H1 (cell line): ENCODE data around the gene RGS6. TPM values are rescaled to one million over a fixed set of nuclear protein-coding genes. Genes with fewer than 3 reads are reported as not detected.

ENCODE experiments used
- CTCF ChIA-PET: fragments of 300-600 bp; sonication (Branson Sonifier 250); formaldehyde crosslinking; loops from one replicate; lab custom pipeline; 2021; ENCODE audit not compliant: partially characterized antibody; lab: Charles Lee
- POLR2A ChIA-PET: fragments of 300-600 bp; sonication (Branson Sonifier 250); formaldehyde crosslinking; loops from one replicate; lab custom pipeline; 2021; ENCODE audit warnings: inconsistent platforms; ENCODE audit not compliant: partially characterized antibody; lab: Charles Lee
- DNase-seq, 2 experiments: peaks; one replicate each; pipeline versions ENCODE4 v3.0.0 to v3.0.0-alpha.2; 2010 to 2022; ENCODE audit warnings: low spot score in 2 of 2, low read depth in 1 of 2, mixed read lengths in 1 of 2
- FAIRE-seq: peaks from 2 replicates; lab custom pipeline; 2011; peaks lifted over from hg19 to GRCh38; lab: Jason Lieb, UNC
- H2AFZ ChIP-seq: 2 replicates; pipeline ENCODE4 v1.8.1; 2012; ENCODE audit warnings: low read length, inconsistent platforms
- H2AK5ac ChIP-seq: 2 replicates; pipeline ENCODE4 v1.6.1; 2013; ENCODE audit warnings: low read depth, low read length
- H2BK120ac ChIP-seq: replicated peaks from 2 replicates; pipeline ENCODE3; 2013; ENCODE audit warnings: low read depth, low read length, inconsistent platforms
- H2BK12ac ChIP-seq: 2 replicates; pipeline ENCODE4 v1.6.1; 2013; ENCODE audit warnings: low read depth, low read length
- H2BK15ac ChIP-seq: 2 replicates; pipeline ENCODE4 v1.6.1; 2013; ENCODE audit warnings: low read length
- H2BK20ac ChIP-seq: 2 replicates; pipeline ENCODE4 v1.6.1; 2013; ENCODE audit warnings: low read length
- H2BK5ac ChIP-seq: 2 replicates; pipeline ENCODE4 v1.6.1; 2013; ENCODE audit warnings: low read depth, low read length
- H3K14ac ChIP-seq: 2 replicates; pipeline ENCODE4 v1.6.1; 2013; ENCODE audit warnings: inconsistent platforms; ENCODE audit not compliant: insufficient read length
- H3K18ac ChIP-seq: 2 replicates; pipeline ENCODE4 v1.6.1; 2013; ENCODE audit warnings: low read length; ENCODE audit errors: extremely low read depth
- H3K23ac ChIP-seq: 2 replicates; pipeline ENCODE4 v1.6.1; 2013; ENCODE audit warnings: inconsistent platforms; ENCODE audit not compliant: insufficient read length
- H3K23me2 ChIP-seq: 2 replicates; pipeline ENCODE4 v1.6.1; 2013; ENCODE audit warnings: low read depth, low read length
- H3K27ac ChIP-seq: 2 replicates; pipeline ENCODE4 v1.6.1; 2011; ENCODE audit warnings: low read depth, low read length, inconsistent platforms
- H3K27me3 ChIP-seq, 4 experiments: replicated peaks in 1 of 4; 1 replicate in 1 of 4; 2 replicates in 3 of 4; pipeline versions ENCODE4 v1.6.1 to v1.8.1; 2011 to 2013; ENCODE audit warnings: low read length in 3 of 4, mild to moderate bottlenecking in 3 of 4, inconsistent platforms in 2 of 4, mixed read lengths in 2 of 4, moderate library complexity in 1 of 4; ENCODE audit not compliant: control insufficient read depth in 3 of 4, insufficient read depth in 3 of 4; ENCODE audit errors: extremely low read depth in 1 of 4
- H3K36me3 ChIP-seq, 4 experiments: 2 replicates each; pipeline versions ENCODE4 v1.6.1 to v1.8.1; 2011 to 2013; ENCODE audit warnings: mild to moderate bottlenecking in 4 of 4, low read length in 3 of 4, moderate library complexity in 2 of 4, control low read depth in 1 of 4, inconsistent platforms in 1 of 4; ENCODE audit not compliant: insufficient read depth in 4 of 4, control insufficient read depth in 2 of 4
- H3K4ac ChIP-seq: replicated peaks from 2 replicates; pipeline ENCODE3; 2013; ENCODE audit warnings: low read length, low read depth, mixed read lengths, inconsistent platforms; ENCODE audit not compliant: insufficient read length
- H3K4me1 ChIP-seq, 4 experiments: replicated peaks in 1 of 4; 1 replicate in 1 of 4; 2 replicates in 3 of 4; pipeline versions ENCODE4 v1.6.1 to v1.8.1; 2011 to 2013; ENCODE audit warnings: low read length in 3 of 4, inconsistent platforms in 2 of 4, mixed read lengths in 1 of 4; ENCODE audit not compliant: insufficient read depth in 4 of 4, control insufficient read depth in 3 of 4
- H3K4me2 ChIP-seq, 2 experiments: 2 replicates each; pipeline versions ENCODE4 v1.6.1 to v1.8.1; 2011 to 2013; ENCODE audit warnings: low read depth in 2 of 2, low read length in 2 of 2, control low read depth in 1 of 2, inconsistent platforms in 1 of 2, mild to moderate bottlenecking in 1 of 2; ENCODE audit not compliant: insufficient read depth in 1 of 2
- H3K4me3 ChIP-seq, 4 experiments: fragments of 200-600, 300-600 bp in 1 of 4; sonication (generic), shearing (Covaris generic), sonication (Bioruptor Twin) in 1 of 4; 2 replicates each; pipeline versions ENCODE4 v1.5.1 to v1.8.1; 2011 to 2016; ENCODE audit warnings: low read length in 4 of 4, low read depth in 3 of 4, control low read depth in 2 of 4, inconsistent platforms in 2 of 4, mild to moderate bottlenecking in 2 of 4, mixed read lengths in 1 of 4, moderate library complexity in 1 of 4; ENCODE audit not compliant: insufficient read depth in 2 of 4; ENCODE audit errors: extremely low read depth in 1 of 4
- H3K56ac ChIP-seq: replicated peaks from 2 replicates; pipeline ENCODE3; 2013; ENCODE audit warnings: low read depth, mild to moderate bottlenecking, mixed read lengths, low read length, inconsistent platforms; ENCODE audit not compliant: insufficient read length
- H3K79me1 ChIP-seq: 2 replicates; pipeline ENCODE4 v1.6.1; 2013; ENCODE audit warnings: low read depth, low read length, control low read depth
- H3K79me2 ChIP-seq, 2 experiments: 2 replicates each; pipeline versions ENCODE4 v1.6.1 to v1.8.1; 2012 to 2013; ENCODE audit warnings: low read length in 2 of 2, mild to moderate bottlenecking in 2 of 2, inconsistent platforms in 1 of 2; ENCODE audit not compliant: insufficient read depth in 2 of 2, control insufficient read depth in 1 of 2
- H3K9ac ChIP-seq, 4 experiments: replicated peaks in 1 of 4; 1 replicate in 1 of 4; 2 replicates in 3 of 4; pipeline versions ENCODE4 v1.6.1 to v1.8.1; 2011 to 2013; ENCODE audit warnings: low read depth in 3 of 4, low read length in 3 of 4, control low read depth in 2 of 4, mild to moderate bottlenecking in 2 of 4, moderate library complexity in 2 of 4, inconsistent platforms in 1 of 4; ENCODE audit errors: extremely low read depth in 1 of 4
- H3K9me3 ChIP-seq, 2 experiments: 2 replicates each; pipeline versions ENCODE4 v1.6.1 to v1.8.1; 2012 to 2013; ENCODE audit warnings: mild to moderate bottlenecking in 2 of 2, moderate library complexity in 2 of 2, control low read depth in 1 of 2, inconsistent platforms in 1 of 2, low read depth in 1 of 2, low read length in 1 of 2, mixed read lengths in 1 of 2; ENCODE audit not compliant: insufficient read depth in 2 of 2
- H4K20me1 ChIP-seq, 2 experiments: replicated peaks in 1 of 2; 2 replicates each; pipeline versions ENCODE3 to v1.8.1; 2011 to 2013; ENCODE audit warnings: inconsistent platforms in 2 of 2, low read length in 2 of 2, mild to moderate bottlenecking in 1 of 2; ENCODE audit not compliant: insufficient read depth in 2 of 2, control insufficient read depth in 1 of 2
- H4K5ac ChIP-seq: 2 replicates; pipeline ENCODE4 v1.6.1; 2013; ENCODE audit warnings: low read length, low read depth, mixed read lengths, inconsistent platforms; ENCODE audit not compliant: insufficient read length
- H4K8ac ChIP-seq: 2 replicates; pipeline ENCODE4 v1.8.0; 2013; ENCODE audit warnings: mild to moderate bottlenecking, moderate library complexity, low read length, inconsistent platforms; ENCODE audit not compliant: insufficient read depth; ENCODE audit errors: extremely low read depth
- H4K91ac ChIP-seq: replicated peaks from 2 replicates; pipeline ENCODE3; 2013; ENCODE audit warnings: low read length, mixed read lengths, inconsistent platforms; ENCODE audit not compliant: insufficient read length
- ASH2L ChIP-seq: fragments of 200-600, 300-600 bp; sonication (generic); IDR thresholded peaks from one replicate; pipeline ENCODE4 v1.7.1; 2017; ENCODE audit warnings: low read length
- BRCA1 ChIP-seq: IDR thresholded peaks from 2 replicates; pipeline ENCODE4 v1.6.1; 2012; ENCODE audit warnings: low read depth, low read length, improper control_type of control experiment
- CEBPB ChIP-seq: IDR thresholded peaks from 2 replicates; pipeline ENCODE4 v1.6.1; 2012; ENCODE audit warnings: low read depth, low read length
- CHD2 ChIP-seq: IDR thresholded peaks from 2 replicates; pipeline ENCODE4 v1.6.1; 2012; ENCODE audit warnings: low read length, improper control_type of control experiment
- CREB1 ChIP-seq: IDR thresholded peaks from 2 replicates; pipeline ENCODE4 v1.6.1; 2012; ENCODE audit warnings: inconsistent platforms
- HDAC6 ChIP-seq: IDR thresholded peaks from one replicate; pipeline ENCODE4 v1.7.1; 2012; ENCODE audit warnings: low read depth, mild to moderate bottlenecking, inconsistent platforms, low read length, moderate library complexity
- KDM5A ChIP-seq: fragments of 200-600 bp; IDR thresholded peaks from 2 replicates; pipeline ENCODE4 v1.7.1; 2012; ENCODE audit warnings: mild to moderate bottlenecking, low read length, inconsistent platforms, mixed read lengths
- NRF1 ChIP-seq: IDR thresholded peaks from 2 replicates; pipeline ENCODE4 v1.6.1; 2011; ENCODE audit warnings: mild to moderate bottlenecking, low read depth, low read length, improper control_type of control experiment
- RNF2 ChIP-seq: fragments of 200-900, 300-1000 bp; sonication (generic); IDR thresholded peaks from 2 replicates; pipeline ENCODE4 v1.7.1; 2016; ENCODE audit warnings: borderline replicate concordance, low read depth, mild to moderate bottlenecking, antibody characterized with exemption, low read length; ENCODE audit not compliant: poor library complexity, severe bottlenecking; ENCODE audit errors: missing control alignments
- SUZ12 ChIP-seq: fragments of 200-600 bp; sonication (generic); IDR thresholded peaks from 2 replicates; pipeline ENCODE4 v1.6.1; 2012; ENCODE audit warnings: mild to moderate bottlenecking, inconsistent platforms, low read length, moderate library complexity, mixed read lengths
- YY1 ChIP-seq: IDR thresholded peaks from 2 replicates; pipeline ENCODE4 v1.6.1; 2011; ENCODE audit warnings: low read depth, mild to moderate bottlenecking, low read length
- WGBS, 2 experiments: shearing (Covaris generic) in 1 of 2; methylation state at CpG; one replicate each; pipeline versions ENCODE4 v1.1.6 to v1.1.7; 2013 to 2015; ENCODE audit warnings: low lambda C conversion rate in 2 of 2, mixed read lengths in 2 of 2, inconsistent platforms in 1 of 2, low coverage in 1 of 2, missing lambda C conversion rate in 1 of 2; ENCODE audit not compliant: insufficient replicate concordance in 2 of 2, insufficient coverage in 1 of 2, insufficient read length in 1 of 2; ENCODE audit errors: extremely low coverage in 1 of 2, missing lambda C conversion rate in 1 of 2; 5-methylcytosine and 5-hydroxymethylcytosine counted together
- polyA plus RNA-seq, 7 experiments: library from polyadenylated mRNA; depleted of rRNA in 3 of 7; stranded (reverse) in 5 of 7; unstranded in 2 of 7; fragments of >200 nt in 5 of 7; fragments of 200-250 nt in 2 of 7; gene quantifications; 1 replicate in 5 of 7; 2 replicates in 1 of 7; 4 replicates in 1 of 7; pipeline versions ENCODE4 v1.2.1 to v1.2.3, GENCODE V29; 2011 to 2013; ENCODE audit warnings: missing spikeins in 2 of 7, mixed read lengths in 2 of 7
- total RNA-seq: library from RNA; stranded (reverse); fragmentation: NEBNext Ultra II Directional; extraction: Animal tissue kit (Norgen Biotek cat#: 25700); gene quantifications from 2 replicates; pipeline ENCODE4 v1.2.1, GENCODE V29; 2021
- TF ChIP-seq, protein P1 (sequence below): IDR thresholded peaks from 2 replicates; pipeline ENCODE4 v1.6.1; 2011; ENCODE audit warnings: low read depth, mild to moderate bottlenecking, low read length; ENCODE audit not compliant: insufficient read depth

The RGS6 gene
- total and polyA plus RNA-seq, 2 of the 8 experiments (the other 6 are each of a cell fraction or from before 2014, with no cell fraction given) = 0.26 to 1.1 TPM

DNA sequence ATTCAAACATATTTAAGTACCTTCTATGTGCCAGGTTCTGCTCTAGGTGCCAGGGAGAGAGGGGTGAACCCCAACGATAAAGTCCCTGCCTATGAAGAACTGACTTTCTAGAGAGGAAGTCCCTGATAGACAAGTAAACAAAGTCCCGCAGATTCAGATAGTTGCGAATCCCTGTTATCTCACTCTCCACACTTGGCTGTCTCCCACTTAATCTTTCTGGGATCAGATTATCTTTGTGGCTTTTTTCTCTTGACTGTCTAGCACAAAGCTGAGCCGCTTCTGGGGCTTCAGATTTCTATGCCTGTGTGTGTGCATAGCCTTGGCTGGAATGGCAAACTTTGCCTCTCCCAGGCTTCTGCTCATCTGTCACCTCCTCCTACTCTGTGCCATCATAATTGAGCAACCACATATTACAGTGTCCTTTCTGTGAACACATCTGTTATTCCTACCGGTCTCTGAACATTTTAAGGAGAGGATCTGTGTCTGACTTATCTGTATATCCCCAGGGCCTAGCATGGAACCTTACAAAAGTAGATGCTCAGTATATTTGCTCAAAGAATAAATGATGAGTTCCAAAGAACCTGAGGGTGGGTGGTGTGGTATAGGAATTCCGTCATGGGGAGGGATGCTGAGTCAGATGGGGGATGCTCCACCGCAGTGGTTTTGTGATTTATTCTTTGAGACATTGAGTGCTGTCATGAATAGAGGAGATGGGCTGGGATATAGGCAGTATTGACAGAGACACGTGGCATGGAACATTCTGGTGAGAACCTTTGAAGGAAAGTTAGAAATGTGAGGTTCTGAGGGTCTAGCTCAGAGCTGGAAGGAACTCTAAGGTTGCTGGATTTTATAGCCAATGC, 28.5 kb downstream of the RGS6 start:
- no peak overlapping the region for H3K23ac ChIP-seq
- H4K91ac ChIP-seq = no peak overlapping the region
- H3K56ac ChIP-seq = no peak overlapping the region
- FAIRE-seq = no peak
- H3K4ac ChIP-seq = no peak overlapping the region
- H2BK12ac ChIP-seq = no peak overlapping the region
- no peak overlapping the region for H2BK5ac ChIP-seq
- H4K8ac ChIP-seq = no peak overlapping the region
- no peak overlapping the region for H3K18ac ChIP-seq
- H2BK120ac ChIP-seq = no peak overlapping the region
- no peaks in the 10 kb centered on the region; a peak in 1 of 7 replicates for H3K27me3 ChIP-seq
- no peak overlapping the region for H2BK20ac ChIP-seq
- H2AFZ ChIP-seq = no peak overlapping the region
- no peak overlapping the region for H3K27ac ChIP-seq
- H3K4me3 ChIP-seq = no peak overlapping the region
- H3K9ac ChIP-seq = no peak overlapping the region
- no peaks in the 10 kb centered on the region for H3K79me2 ChIP-seq
- H2AK5ac ChIP-seq = no peak overlapping the region
- ChIA-PET POLR2A (no interaction called here), CTCF (interaction anchor here (0.6 to 1.2 kb wide), 2 partner anchors 14 to 197 kb away, joined by 3 to 4 read pairs; no protein-coding TSS in a partner anchor)
- 86% methylated on average over 8 of the region's 8 CpGs; no CpG with 5 or more reads in 1 of the 2 experiments for WGBS, 2 experiments
- H3K14ac ChIP-seq = no peak overlapping the region
- H3K23me2 ChIP-seq = no peaks in the 10 kb centered on the region
- H3K79me1 ChIP-seq = no peaks in the 10 kb centered on the region
- H4K20me1 ChIP-seq = no peaks in the 10 kb centered on the region
- H3K4me2 ChIP-seq = no peak overlapping the region
- no peak for DNase-seq
- H4K5ac ChIP-seq = no peak overlapping the region
- no peak overlapping the region for H2BK15ac ChIP-seq
- H3K4me1 ChIP-seq = no peaks in the 10 kb centered on the region
- H3K36me3 ChIP-seq = no peaks in the 10 kb centered on the region
- H3K9me3 ChIP-seq = no peaks in the 10 kb centered on the region
- TF ChIP-seq RNF2 (no peak), CEBPB (no peak), HDAC6 (no peak), ASH2L (no peak), CREB1 (no peak), CHD2 (no peak), YY1 (no peak), NRF1 (no peak), BRCA1 (no peak), SUZ12 (no peak), KDM5A (no peak)
- TF ChIP-seq, protein P1, sequence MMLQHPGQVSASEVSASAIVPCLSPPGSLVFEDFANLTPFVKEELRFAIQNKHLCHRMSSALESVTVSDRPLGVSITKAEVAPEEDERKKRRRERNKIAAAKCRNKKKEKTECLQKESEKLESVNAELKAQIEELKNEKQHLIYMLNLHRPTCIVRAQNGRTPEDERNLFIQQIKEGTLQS = no peak
